Caco-2 (cell line): ENCODE measurements around the gene ADIG. TPM values are rescaled to one million over a fixed set of nuclear protein-coding genes. Genes with fewer than 3 reads are reported as not detected.
A peak's percentile ranks its signal among the peaks of the same experiment; 100 is the strongest.

Experiments
- BruUV-seq: library from RNA; stranded (reverse); fragments of 400-500 nt; replicated peaks from 2 replicates; lab custom pipeline; 2021; lab: Mats Ljungman, UMichigan
- CTCF ChIA-PET: fragments of 300-600 bp; sonication (Branson Sonifier 250); formaldehyde crosslinking; loops from one replicate; lab custom pipeline; 2022; ENCODE audit warnings: antibody characterized with exemption; lab: Charles Lee
- POLR2A ChIA-PET: fragments of 300-600 bp; sonication (Branson Sonifier 250); formaldehyde crosslinking; loops from one replicate; lab custom pipeline; 2022; ENCODE audit warnings: antibody characterized with exemption; lab: Charles Lee
- DNase-seq, 2 experiments: peaks; one replicate each; pipeline versions ENCODE4 v3.0.0 to v3.0.0-alpha.2; 2020 to 2022
- H3K27me3 ChIP-seq: replicated peaks from 2 replicates; pipeline ENCODE4 v1.6.0; 2011; ENCODE audit warnings: low read length; ENCODE audit not compliant: control insufficient read depth, insufficient read depth
- H3K36me3 ChIP-seq: 2 replicates; pipeline ENCODE4 v1.5.1; 2011; ENCODE audit warnings: low read length; ENCODE audit not compliant: control insufficient read depth, insufficient read depth
- H3K4me1 ChIP-seq: fragments of 250-450 bp; sonication (Bioruptor Pico); 2 replicates; pipeline ENCODE4 v1.5.1; 2020; ENCODE audit warnings: mild to moderate bottlenecking
- H3K4me3 ChIP-seq: 2 replicates; pipeline ENCODE4 v1.5.1; 2011; ENCODE audit warnings: low read depth, mild to moderate bottlenecking, control low read depth, low read length
- H3K9me3 ChIP-seq: fragments of 250-450 bp; sonication (Bioruptor Pico); 2 replicates; pipeline ENCODE4 v1.5.1; 2020; ENCODE audit warnings: mild to moderate bottlenecking, moderate library complexity
- H3K27ac Mint-ChIP-seq: one replicate; pipeline ENCODE4 v1.8.0; 2022; ENCODE audit warnings: mixed read lengths; ENCODE audit not compliant: unreplicated experiment
- H3K27me3 Mint-ChIP-seq: one replicate; pipeline ENCODE4 v1.8.0; 2022; ENCODE audit warnings: mixed read lengths; ENCODE audit not compliant: insufficient read depth, unreplicated experiment
- H3K36me3 Mint-ChIP-seq: one replicate; pipeline ENCODE4 v1.8.0; 2022; ENCODE audit warnings: mild to moderate bottlenecking, mixed read lengths; ENCODE audit not compliant: insufficient read depth, unreplicated experiment
- H3K4me1 Mint-ChIP-seq: one replicate; pipeline ENCODE4 v1.8.0; 2022; ENCODE audit warnings: low read depth, mixed read lengths; ENCODE audit not compliant: unreplicated experiment
- H3K4me3 Mint-ChIP-seq: one replicate; pipeline ENCODE4 v1.8.0; 2022; ENCODE audit warnings: mild to moderate bottlenecking, moderate library complexity, mixed read lengths; ENCODE audit not compliant: unreplicated experiment
- H3K9me3 Mint-ChIP-seq: one replicate; pipeline ENCODE4 v1.8.0; 2022; ENCODE audit warnings: mixed read lengths; ENCODE audit not compliant: unreplicated experiment
- intact Hi-C: fragments of 100-400 bp; cut with micrococcal nuclease; formaldehyde crosslinking; loops from one replicate; pipeline ENCODE4 v1.10.0; 2022; ENCODE audit not compliant: unreplicated experiment
- total RNA-seq: library from RNA; stranded (reverse); gene quantifications from 2 replicates; pipeline ENCODE4 v1.2.3, GENCODE V29; 2022
- TF ChIP-seq, protein P1 (sequence below), 2 experiments: fragments of 200-600 bp in 1 of 2; IDR thresholded peaks; 1 replicate in 1 of 2; 2 replicates in 1 of 2; pipeline versions ENCODE4 v1.5.1 to v1.8.0; 2011 to 2022; ENCODE audit warnings: antibody characterized with exemption in 1 of 2, control low read depth in 1 of 2, inconsistent platforms in 1 of 2, low read depth in 1 of 2, low read length in 1 of 2, mild to moderate bottlenecking in 1 of 2, moderate library complexity in 1 of 2; ENCODE audit not compliant: insufficient read depth in 1 of 2, severe bottlenecking in 1 of 2, unreplicated experiment in 1 of 2

The ADIG gene
- total RNA-seq, 1 experiment from 2014 or later, result not detected

DNA sequence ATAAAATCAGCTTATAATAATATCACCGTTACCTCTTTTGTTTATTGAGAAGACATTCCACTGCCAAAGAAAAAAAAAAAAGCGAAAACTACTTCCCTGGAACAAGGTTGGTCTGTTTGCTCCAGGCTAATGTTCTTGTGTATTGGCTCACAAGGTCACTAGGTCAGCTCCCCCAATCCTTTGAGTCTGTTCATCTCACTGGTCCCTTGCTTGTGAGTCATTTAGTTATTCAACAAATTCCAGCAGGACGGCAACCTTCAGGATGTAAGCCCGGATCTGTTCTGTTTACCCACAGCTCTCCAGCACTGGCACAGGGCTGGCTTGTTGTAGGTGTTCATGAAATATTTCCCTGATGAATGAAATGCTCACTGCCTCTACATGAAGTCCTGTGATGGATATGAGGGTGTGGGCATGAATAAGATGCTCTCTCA is 23.9 kb downstream of the ADIG start:
- ChIA-PET CTCF (interaction anchor here (1.1 kb wide), 1 partner anchor 159 kb away, joined by 8 read pairs; no protein-coding TSS in a partner anchor), POLR2A (interaction anchor here (1.0 kb wide), 1 partner anchor 170 kb away, joined by 5 read pairs; the partner anchor contains the start of gene SNHG17)
- Mint-ChIP-seq H3K27ac (no peak overlapping the region), H3K27me3 (peaks cover 19% of the 10 kb centered on the region), H3K36me3 (no peaks in the 10 kb centered on the region), H3K4me1 (peaks cover 7% of the 10 kb centered on the region), H3K4me3 (no peak overlapping the region), H3K9me3 (no peaks in the 10 kb centered on the region)
- Histone ChIP-seq H3K4me3 (no peak overlapping the region), H3K9me3 (no peaks in the 10 kb centered on the region), H3K27me3 (no peaks in the 10 kb centered on the region), H3K4me1 (0 out of 2 replicates have a peak, but pooled peaks cover 8% of the 10 kb centered on the region), H3K36me3 (no peaks in the 10 kb centered on the region)
- TF ChIP-seq, protein P1, sequence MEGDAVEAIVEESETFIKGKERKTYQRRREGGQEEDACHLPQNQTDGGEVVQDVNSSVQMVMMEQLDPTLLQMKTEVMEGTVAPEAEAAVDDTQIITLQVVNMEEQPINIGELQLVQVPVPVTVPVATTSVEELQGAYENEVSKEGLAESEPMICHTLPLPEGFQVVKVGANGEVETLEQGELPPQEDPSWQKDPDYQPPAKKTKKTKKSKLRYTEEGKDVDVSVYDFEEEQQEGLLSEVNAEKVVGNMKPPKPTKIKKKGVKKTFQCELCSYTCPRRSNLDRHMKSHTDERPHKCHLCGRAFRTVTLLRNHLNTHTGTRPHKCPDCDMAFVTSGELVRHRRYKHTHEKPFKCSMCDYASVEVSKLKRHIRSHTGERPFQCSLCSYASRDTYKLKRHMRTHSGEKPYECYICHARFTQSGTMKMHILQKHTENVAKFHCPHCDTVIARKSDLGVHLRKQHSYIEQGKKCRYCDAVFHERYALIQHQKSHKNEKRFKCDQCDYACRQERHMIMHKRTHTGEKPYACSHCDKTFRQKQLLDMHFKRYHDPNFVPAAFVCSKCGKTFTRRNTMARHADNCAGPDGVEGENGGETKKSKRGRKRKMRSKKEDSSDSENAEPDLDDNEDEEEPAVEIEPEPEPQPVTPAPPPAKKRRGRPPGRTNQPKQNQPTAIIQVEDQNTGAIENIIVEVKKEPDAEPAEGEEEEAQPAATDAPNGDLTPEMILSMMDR (IDR thresholded peaks at IDR 0.05; ENCODE audit: insufficient read depth in 1 of 2, low read depth in 1 of 2, low read length in 1 of 2, severe bottlenecking in 1 of 2, unreplicated experiment in 1 of 2), result no peak
- intact Hi-C loops, result no loop called here
- BruUV-seq, result no TSS peak
- peak in 1 of 2 experiments; percentile 42 for DNase-seq

GRCh38 chr20:38607351-38607750 is 26.4 kb downstream of the ADIG start:
- intact Hi-C loops, result no loop called here
- H3K27ac Mint-ChIP-seq, result no peak overlapping the region
- Histone ChIP-seq H3K36me3 (no peaks in the 10 kb centered on the region), H3K4me1 (no peaks in the 10 kb centered on the region), H3K9me3 (no peaks in the 10 kb centered on the region), H3K4me3 (no peak overlapping the region), H3K27me3 (no peaks in the 10 kb centered on the region)
- no peaks in the 10 kb centered on the region for H3K36me3 Mint-ChIP-seq
- TF ChIP-seq, protein P1 (IDR thresholded peaks at IDR 0.05; ENCODE audit: insufficient read depth in 1 of 2, low read depth in 1 of 2, low read length in 1 of 2, severe bottlenecking in 1 of 2, unreplicated experiment in 1 of 2), result no peak
- no peak for DNase-seq
- no peaks in the 10 kb centered on the region for H3K4me1 Mint-ChIP-seq
- no peak overlapping the region for H3K4me3 Mint-ChIP-seq
- peaks cover 9% of the 10 kb centered on the region for H3K27me3 Mint-ChIP-seq
- no peaks in the 10 kb centered on the region for H3K9me3 Mint-ChIP-seq
- POLR2A ChIA-PET, result no interaction called here
- no TSS peak for BruUV-seq
- CTCF ChIA-PET, result no interaction called here

GRCh38 chr20:38608188-38608587 is 27.2 kb downstream of the ADIG start:
- Mint-ChIP-seq H3K36me3 (no peaks in the 10 kb centered on the region), H3K4me3 (no peak overlapping the region), H3K4me1 (peaks cover 3% of the 10 kb centered on the region), H3K27me3 (peaks cover 12% of the 10 kb centered on the region), H3K27ac (no peak overlapping the region), H3K9me3 (no peaks in the 10 kb centered on the region)
- POLR2A ChIA-PET, result no interaction called here
- TF ChIP-seq, protein P1 (IDR thresholded peaks at IDR 0.05; ENCODE audit: insufficient read depth in 1 of 2, low read depth in 1 of 2, low read length in 1 of 2, severe bottlenecking in 1 of 2, unreplicated experiment in 1 of 2), result no peak
- intact Hi-C loops, result no loop called here
- Histone ChIP-seq H3K36me3 (no peaks in the 10 kb centered on the region), H3K4me1 (no peaks in the 10 kb centered on the region), H3K9me3 (no peaks in the 10 kb centered on the region), H3K27me3 (no peaks in the 10 kb centered on the region), H3K4me3 (no peak overlapping the region)
- CTCF ChIA-PET, result no interaction called here
- no peak for DNase-seq
- BruUV-seq, result no TSS peak
